ELF-1 (cell line): ENCODE measurements around the gene PXMP4.
"Not testable (repeated sequence)": the region's sequence is repeated elsewhere in the genome, so short reads cannot be mapped to it uniquely, and the experiment has no call there.

Experiments used
- DNase-seq: peaks from one replicate; pipeline ENCODE4 v3.0.0-alpha.2; 2016; ENCODE audit warnings: low read depth, low spot score

Gene PXMP4

DNA sequence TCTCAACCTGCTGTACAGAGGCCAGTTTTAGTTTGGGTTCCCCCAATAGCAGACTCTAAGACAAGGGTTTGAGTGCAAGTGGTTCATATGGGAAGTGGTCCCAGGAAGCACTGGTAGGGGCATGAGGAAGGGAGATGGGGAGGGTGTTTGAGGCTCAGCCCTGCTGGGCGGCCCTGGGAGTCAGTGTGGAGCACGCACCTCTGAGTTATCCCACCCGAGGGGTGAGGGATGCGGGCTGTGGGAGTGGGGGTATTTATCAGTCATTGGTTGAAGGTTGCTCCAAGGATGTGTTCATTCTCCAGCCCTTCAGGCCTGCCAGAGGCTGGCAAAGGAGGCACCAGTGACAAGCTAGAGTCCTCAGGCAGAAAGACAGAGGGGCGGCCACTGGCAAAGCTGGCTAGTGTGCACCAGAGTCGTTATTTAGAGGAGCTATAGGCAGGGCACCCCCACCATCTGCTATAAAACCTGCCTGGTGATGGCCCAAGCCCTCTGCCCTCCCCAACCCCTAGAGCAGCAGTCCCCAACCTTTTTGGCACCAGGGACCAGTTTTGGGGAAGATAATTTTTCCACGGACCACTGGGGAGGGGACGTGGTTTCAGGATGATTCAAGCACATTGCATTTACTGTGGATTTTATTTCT lies 16.5 kb downstream of the PXMP4 start:
- DNase-seq: no peak

DNA sequence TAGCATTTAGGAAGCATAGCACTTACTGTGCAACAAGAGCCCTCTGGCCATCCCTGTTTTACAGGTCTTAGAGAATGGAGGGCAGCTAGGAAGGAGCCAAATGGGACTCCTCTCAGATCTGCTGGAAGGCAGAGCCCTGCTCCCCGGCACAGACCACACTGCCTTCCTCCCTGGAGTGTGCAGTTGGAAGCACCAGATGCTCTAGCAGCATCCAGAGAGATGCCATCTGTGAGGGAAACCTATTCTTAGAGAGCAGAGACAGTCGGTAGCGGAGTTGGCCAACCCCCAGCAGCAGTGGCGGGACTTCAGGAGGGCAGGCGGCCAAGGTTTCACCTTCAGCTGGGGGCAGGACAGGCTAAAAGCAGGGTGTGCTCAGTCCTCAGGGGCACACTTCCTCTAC lies 17.2 kb downstream of the PXMP4 start:
- no peak for DNase-seq

DNA sequence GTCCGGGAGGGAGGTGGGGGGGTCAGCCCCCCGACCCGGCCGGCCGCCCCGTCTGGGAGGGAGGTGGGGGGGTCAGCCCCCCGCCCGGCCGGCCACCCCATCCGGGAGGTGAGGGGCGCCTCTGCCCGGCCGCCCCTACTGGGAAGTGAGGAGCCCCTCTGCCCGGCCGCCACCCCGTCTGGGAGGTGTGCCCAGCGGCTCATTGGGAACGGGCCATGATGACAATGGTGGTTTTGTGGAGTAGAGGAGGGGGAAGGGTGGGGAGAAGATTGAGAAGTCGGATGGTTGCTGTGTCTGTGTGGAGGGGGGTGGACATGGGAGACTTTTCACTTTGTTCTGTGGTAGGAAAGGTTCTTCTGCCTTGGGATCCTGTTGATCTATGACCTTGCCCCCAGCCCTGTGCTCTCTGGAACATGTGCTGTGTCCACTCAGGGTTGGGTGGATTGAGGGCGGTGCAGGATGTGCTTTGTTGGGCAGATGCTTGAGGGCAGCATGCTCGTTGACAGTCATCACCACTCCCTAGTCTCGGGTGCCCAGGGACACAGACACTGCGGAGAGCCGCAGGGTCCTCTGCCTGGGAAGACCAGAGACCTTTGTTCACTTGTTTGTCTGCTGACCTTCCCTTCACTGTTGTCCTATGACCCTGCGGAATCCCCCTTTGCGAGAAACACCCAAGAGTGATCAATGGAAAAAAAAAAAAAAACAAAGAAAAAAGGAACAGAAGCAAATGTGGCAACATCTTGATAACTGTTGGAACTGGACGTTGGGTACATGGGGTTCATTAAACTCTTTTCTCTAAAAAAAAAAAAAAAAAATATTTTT lies 18.3 kb downstream of the PXMP4 start:
- DNase-seq: no peak

DNA sequence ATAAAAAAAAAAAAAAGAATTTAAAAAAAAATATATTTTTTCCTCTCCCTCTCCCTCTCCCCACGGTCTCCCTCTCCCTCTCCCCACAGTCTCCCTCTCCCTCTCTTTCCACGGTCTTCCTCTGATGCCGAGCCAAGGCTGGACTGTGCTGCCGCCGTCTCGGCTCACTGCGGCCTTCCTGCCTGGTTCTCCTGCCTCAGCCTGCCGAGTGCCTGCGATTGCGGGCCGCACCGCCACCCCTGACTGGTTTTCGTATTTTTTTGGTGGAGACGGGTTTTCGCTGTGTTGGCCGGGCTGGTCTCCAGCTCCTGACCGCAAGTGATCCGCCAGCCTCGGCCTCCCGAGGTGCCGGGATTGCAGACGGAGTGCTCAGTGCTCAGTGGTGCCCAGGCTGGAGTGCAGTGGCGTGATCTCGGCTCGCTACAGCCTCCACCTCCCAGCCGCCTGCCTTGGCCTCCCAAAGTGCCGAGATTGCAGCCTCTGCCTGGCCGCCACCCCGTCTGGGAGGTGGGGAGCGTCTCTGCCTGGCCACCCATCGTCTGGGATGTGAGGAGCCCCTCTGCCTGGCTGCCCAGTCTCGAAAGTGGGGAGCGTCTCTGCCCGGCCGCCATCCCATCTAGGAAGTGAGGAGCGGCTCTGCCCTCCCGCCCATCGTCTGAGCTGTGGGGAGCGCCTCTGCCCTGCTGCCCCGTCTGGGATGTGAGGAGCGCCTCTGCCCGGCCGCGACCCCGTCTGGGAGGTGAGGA lies 19.2 kb downstream of the PXMP4 start:
- DNase-seq: not testable (repeated sequence)

DNA sequence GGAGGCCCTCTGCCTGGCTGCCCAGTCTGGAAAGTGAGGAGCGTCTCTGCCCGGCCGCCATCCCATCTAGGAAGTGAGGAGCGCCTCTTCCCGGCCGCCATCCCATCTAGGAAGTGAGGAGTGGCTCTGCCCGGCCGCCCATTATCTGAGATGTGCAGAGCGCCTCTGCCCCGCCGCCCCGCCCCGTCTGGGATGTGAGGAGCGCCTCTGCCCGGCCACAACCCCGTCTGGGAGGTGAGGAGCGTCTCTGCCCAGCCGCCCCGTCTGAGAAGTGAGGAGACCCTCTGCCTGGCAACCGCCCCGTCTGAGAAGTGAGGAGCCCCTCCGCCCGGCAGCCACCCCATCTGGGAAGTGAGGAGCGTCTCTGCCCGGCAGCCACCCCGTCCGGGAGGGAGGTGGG lies 21.1 kb downstream of the PXMP4 start:
- not testable (repeated sequence) for DNase-seq

DNA sequence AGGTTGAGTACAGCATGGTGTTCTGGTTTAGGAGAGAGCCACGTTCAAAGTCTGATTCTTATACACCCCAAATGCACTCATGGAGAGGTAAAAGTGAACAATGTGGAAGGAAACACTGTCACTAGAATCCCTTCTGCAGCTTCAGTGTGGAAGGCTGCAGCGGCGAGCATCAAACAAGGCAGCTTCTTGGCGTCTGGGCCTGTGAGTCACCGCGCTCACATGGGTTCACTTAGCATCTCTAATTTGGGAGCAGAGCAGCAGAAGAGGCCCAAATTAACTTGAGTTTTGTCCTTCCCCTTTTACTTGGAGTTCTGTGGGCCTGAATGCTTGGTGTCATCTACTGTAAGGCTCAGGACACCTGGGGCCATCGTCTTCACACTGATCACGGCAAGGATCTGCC lies 23.0 kb downstream of the PXMP4 start:
- DNase-seq: no peak

DNA sequence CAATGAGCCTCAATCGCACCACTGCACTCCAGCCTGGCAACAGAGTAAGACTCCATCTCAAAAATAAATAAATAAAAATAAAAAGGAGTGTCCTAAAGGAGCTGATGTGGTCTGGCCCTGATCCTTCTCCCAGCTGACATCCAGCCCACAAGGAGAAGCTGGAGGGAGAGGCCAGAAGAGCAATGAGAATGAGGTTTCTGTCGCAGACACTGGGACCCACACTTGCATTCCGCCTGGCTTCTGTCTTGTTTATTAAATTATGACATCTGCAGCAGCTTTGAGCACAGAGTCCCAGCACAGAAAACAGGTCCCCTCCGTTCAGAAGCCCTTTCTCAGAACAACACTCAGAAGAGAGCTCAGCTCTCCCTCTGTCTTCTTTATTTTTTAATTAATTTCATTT lies 23.7 kb downstream of the PXMP4 start:
- DNase-seq: no peak

DNA sequence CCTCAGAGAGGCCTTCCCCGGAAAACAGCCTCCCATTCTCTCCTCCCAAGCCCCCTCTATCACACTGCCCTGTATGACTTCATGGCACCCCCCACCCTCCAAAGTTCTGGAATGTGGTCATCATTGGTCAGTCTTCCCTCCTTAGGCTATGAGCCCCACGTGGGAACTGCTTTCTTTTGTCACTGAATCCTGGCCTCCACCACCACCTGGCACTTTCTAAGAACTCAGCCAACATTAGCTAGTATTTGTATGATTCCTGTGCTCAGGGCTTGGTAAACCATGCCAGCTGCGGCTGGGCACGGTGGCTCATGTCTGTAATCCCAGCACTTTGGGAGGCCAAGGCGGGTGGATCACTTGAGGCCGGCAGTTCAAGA lies 25.5 kb downstream of the PXMP4 start:
- DNase-seq: no peak

DNA sequence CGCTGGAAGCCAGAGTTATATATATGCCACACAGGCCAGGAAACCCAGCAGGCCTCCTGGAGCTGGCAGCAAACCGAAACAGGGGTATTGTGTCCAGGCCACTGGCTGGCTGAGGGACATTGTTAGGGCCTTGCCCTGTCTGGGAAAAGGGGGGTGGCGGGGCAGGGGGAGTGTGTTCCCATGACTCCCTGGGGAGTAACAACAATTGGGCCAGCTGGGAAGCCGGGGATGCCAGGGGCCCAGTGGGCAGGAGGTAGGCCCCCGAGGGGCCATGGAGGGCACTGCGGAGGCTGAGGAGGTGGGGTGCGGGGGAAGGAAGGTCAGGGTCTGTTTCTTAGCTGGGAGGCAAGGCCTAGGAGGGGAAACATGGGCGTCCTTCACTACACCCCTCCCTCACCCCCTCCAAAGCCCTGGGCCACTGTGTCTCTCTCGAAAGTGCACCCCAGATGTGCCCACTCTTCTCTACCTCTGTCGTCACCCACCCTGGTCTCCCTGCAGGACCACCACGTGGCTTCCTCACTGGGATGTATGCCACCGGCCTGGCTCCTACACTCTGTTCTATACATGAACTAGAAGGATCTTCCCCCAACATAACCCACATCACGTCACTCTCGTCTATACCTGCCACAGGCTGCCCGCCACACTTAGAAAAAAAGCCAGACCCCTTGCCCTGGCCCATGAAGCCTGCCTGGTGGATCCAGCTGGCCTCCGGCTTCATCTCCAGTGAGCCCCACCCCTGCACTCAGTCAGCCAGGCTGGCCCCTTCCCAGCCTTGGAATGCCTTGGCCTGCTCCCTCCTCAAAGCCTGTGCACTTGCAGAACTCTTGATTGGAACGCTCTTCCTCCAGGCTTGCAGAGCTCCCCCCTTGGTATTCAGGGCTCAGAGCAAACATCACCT lies 26.1 kb downstream of the PXMP4 start:
- peak; percentile 71 for DNase-seq

DNA sequence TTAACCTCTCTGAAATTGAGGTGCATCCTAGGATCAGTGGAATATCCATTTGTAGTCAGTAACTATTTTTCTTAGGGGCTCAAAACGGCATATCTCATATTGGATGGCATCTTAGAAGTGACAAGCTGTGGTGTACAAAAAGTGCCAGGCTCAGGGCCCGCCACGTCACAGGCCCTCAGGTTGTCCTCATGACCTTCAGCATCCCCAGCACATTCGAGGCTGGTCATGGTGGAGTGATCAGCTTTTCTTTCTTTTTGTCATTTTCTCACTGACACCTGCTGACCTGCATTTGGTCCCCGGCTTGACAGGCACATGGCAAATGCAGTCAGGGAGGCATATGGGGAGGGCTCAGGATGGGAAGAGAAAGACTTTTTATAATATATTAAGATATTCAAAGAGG lies 26.8 kb downstream of the PXMP4 start:
- DNase-seq: no peak

DNA sequence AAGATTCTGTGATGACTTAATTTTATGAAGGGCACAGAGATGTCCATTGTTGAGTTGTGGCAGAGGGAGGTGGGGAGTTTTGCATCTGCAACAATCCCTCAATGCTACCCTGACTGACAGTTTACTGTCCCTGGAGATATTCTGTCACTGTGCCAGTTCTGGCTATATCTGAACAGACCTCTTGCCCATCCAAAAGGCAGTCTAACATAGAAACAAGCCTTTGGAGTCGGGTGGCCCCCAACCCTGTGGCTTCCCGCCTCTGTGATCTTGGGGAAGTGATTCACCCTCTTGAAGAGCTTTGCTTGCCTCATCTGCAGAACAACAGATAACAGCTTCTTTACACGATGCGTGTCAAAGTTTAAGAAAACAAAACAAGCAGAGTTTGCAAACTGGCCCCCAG lies 30.1 kb downstream of the PXMP4 start:
- DNase-seq: peak; percentile 35

DNA sequence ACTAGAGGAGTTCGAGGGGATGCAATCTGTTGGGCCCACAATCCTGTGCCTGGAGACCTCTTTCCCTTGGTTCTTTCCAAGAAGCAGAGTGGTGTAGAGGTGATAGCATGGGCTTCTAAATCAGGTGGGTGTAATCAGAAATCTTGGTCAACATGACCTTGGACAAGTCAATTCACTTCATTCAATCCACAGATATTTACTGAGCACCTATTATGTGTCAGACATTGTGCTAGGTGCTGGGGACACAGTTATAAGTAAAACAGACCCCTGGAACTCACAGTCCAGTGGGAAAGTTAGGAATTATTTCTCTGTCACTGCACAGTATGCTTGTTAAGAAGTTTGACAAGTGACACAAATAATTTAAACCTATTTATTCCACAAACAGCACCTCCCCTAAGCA lies 30.6 kb downstream of the PXMP4 start:
- no peak for DNase-seq

DNA sequence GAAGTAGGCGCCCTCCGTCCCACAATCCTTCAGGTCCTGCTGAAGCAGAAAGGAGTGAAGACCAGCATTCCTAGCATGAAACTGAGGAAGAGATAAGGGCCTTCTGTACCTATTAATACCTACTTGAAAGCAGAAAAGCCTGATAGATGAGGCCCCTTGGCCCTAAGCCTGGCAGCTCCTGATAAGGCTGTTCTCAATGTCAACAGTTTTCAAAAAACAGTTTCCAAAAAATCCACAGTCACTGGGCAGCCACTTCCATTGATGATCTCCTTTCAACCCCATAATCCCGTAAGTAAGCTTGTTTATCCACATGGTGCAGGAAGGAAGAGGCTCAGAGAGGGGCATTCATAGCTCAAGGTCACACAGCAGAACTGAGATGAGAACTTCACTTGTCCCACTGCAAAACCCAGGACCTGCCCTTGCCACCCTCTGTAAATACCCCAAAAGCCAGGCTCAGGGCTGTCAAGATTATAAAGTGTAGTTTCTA lies 31.1 kb downstream of the PXMP4 start:
- no peak for DNase-seq

DNA sequence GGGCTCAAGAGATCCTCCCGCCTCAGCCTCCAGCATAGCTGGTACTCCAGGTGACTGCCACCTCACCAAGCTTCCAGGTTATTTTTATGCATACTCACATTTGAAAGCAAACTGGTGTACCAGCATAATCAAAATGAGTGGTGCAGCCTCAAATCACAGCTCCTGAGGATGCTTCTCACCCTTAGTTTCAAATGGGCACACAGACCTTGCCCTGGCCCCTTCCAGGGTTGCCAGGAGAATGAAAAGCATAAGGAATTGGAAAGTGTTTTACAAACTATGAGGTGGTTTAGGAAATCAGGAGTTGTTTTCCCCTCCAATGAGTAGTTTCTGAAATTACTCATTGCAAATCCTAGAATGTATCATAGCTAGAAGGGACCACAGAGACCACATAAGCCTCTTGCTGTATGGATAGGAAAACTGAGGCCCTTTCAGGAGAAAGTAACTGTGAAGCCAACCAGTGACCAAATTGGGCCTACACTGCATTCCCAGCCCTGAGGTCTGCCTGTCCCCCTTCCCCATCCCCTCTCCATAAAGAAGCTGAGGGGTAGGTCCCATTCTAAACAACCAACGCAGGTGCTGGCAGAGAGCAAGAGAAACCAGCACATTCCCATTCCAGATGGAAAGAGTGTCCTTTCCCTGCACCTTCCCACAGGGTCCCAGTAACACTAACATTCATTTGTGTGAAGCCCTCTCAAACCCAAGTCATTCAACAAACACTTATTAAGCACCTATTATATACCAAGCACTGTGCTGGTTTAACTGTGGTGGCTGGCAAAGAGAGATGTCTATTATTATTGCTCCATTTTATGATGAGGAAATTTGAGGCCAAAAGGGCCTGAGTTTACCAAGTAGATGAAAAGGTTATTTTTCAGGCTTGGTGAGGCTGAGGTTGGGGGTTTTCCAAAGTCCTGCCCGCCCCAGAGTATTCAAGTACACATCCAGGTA lies 31.8 kb downstream of the PXMP4 start:
- no peak for DNase-seq

DNA sequence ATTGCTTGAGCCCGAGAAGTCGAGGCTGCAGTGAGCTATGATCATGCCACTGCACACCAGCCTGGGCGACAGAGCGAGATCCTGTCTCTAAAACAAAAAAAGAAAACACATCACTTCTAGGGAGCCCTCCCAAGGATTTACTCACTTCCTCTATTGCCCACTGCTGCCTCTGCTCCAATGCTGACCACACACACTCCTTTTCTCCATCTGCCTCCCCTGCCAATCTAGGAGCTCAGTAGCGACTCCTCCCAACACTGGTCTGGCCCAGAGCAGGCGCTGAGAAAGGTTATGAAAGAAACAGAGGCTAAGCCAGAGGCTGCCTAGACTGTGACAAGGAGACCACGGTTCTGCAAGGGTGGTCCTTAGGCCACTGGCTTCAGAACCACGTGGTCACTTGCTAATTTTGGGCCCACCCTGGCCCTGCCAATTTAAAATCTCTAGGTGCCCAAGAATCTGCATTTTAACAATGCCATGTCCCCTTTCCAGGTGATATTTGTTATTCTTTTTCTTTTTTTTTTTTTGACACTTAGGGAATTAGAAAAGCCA lies 32.7 kb downstream of the PXMP4 start:
- DNase-seq: no peak

DNA sequence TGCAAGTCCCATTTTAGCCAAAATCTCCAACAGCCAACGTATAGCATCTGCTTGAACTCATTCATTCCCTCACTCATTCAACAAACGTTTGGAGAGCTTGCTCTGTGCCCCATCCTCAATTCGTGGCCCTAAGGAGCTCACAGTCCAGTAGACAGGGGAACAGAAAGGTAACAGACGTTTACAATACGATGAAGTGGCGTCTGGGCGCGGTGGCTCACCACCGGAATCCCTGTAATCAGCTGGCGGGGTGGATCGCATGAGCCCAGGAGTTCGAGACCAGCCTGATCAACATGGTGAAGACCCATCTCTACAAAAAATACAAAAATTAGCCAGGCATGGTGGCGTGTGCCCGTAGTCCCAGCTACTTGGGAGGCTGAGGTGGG lies 33.1 kb downstream of the PXMP4 start:
- no peak for DNase-seq

DNA sequence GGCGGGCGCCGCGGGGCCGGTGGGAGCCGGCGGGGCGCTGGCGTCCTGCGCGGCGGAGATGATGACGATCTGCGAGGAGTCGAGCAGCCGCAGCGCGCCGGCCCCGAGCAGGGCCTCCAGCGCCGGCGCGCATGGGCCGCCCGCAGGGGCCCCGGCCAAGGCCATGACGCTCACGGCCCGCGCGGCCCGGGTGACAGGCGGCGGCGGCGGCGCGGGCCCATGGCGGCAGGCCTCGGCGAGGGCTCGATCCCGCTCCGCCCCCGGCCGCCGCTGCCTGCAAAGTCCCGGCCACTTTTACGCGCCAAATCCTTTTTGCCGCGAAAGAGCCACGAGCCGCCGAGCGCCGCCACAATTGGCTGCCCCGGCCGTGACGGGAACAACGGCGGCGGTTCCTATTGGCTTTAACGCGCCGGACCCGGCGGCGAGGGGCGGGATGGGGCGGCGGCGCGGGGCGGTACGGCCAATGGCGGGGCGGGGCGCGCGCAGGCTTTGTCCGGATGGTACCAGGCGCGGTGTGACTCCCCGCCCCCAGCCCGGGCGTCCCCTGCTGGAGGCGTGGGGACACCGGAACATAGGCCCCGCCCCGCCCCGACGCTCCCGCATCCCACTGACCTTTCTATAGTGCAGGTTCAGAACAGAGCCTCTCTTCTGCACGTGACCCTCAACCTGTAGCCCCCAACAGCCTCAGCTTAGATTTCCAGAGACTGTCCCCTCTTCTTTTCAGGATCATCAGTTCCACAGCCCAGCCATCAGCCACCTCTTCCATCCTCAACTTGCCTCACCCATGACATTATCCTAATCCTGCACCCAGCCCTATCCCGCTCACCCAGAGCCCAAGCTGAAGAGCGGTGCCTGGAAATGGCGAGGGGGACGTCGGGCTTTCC lies 33.8 kb downstream of the PXMP4 start, which contains the start of gene E2F1:
Gene E2F1 (minus strand): TSS at position 286 of the 884 bp plus-strand sequence. CDS start 121 bp downstream, at position 165.
- DNase-seq: peak; percentile 95

DNA sequence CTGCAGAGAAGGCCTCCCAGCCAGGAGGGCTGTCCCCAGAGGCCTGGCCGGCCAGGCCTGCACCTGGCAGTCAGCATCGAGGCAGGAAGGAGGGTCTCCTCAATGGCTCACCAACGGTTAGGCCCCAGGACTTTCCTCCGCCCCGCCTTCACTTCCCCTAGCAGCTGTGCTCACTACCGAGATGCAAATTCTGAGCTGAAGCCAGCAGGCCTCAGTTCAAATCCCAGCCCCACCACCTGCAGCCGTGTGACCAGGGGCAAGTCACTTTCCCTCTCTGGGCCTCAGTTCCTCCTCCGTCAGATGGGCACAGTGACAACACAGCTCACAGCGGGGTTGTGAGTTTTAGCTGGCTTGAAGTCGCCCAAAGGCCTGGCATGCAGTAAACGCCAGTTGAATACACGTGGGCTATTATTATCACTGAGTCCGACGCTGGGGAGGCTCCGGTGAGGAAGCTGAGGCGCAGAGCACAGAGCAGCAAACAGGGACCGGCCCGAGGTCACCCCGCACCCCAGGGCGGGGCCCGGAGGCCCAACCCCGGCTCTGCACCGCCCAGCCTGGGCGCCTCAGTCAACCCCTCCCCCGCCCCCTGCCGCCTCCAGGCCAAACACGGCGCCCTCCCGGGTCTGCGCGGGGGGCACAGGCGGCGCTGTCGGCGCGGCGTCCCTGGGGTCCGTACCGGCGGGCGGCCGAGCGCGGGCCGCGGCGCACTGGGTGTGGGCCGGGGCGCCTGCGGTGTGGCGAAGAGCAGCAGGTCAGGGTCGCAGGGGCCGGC lies 34.6 kb downstream of the PXMP4 start:
- DNase-seq: peak; percentile 64
